Dendritic cell treated with granulocyte-macrophage colony-stimulating factor and Interleukin-4, amounts not matched to agents 40 ng/mL and 50 ng/mL, for 4 days (primary cell): Measurements from ENCODE around the gene ABLIM2.
A peak's percentile ranks its signal among the peaks of the same experiment; 100 is the strongest.

Source experiments
- H3K27ac Mint-ChIP-seq: one replicate; pipeline ENCODE4 v1.8.0; 2022; ENCODE audit warnings: mild to moderate bottlenecking, mixed read lengths
- H3K27me3 Mint-ChIP-seq: one replicate; pipeline ENCODE4 v1.8.0; 2022; ENCODE audit warnings: mild to moderate bottlenecking, mixed read lengths
- H3K36me3 Mint-ChIP-seq: one replicate; pipeline ENCODE4 v1.8.0; 2022; ENCODE audit warnings: low read depth, mixed read lengths
- H3K4me1 Mint-ChIP-seq: one replicate; pipeline ENCODE4 v1.8.0; 2022; ENCODE audit warnings: low read depth, mixed read lengths
- H3K4me3 Mint-ChIP-seq: one replicate; pipeline ENCODE4 v1.8.0; 2022; ENCODE audit warnings: mild to moderate bottlenecking, moderate library complexity, mixed read lengths
- H3K9me3 Mint-ChIP-seq: one replicate; pipeline ENCODE4 v1.8.0; 2022; ENCODE audit warnings: mixed read lengths
- intact Hi-C: fragments of 100-400 bp; cut with micrococcal nuclease; formaldehyde crosslinking; loops from one replicate; pipeline ENCODE4 v1.15.0; 2022

The ABLIM2 gene

GRCh38 chr4:8198906-8199593, 40.4 kb upstream of the ABLIM2 start, which contains the start of gene SH3TC1:
TSS of gene SH3TC1 (plus strand) at chr4:8199290. CDS start at chr4:8205195, 5,905 bp downstream.
- intact Hi-C loops = loop anchor here (1.0 kb wide), 1 partner anchor 8 kb away; no protein-coding TSS in a partner anchor
- Mint-ChIP-seq H3K9me3 (no peaks in the 10 kb centered on the region), H3K4me1 (peaks cover 80% of the 10 kb centered on the region)

GRCh38 chr4:8198206-8198905, 39.7 kb upstream of the ABLIM2 start:
- Mint-ChIP-seq H3K4me3 (peak overlapping the region; percentile 94), H3K36me3 (peaks cover 41% of the 10 kb centered on the region), H3K9me3 (no peaks in the 10 kb centered on the region), H3K27ac (peak overlapping the region; percentile 92), H3K27me3 (peaks cover 25% of the 10 kb centered on the region), H3K4me1 (peaks cover 78% of the 10 kb centered on the region)
- intact Hi-C loops = no loop called here

More at GRCh38 chr4:8198906-8199593, 40.4 kb upstream of the ABLIM2 start, which contains the start of gene SH3TC1:
- H3K27me3 Mint-ChIP-seq = peaks cover 20% of the 10 kb centered on the region
- peaks cover 48% of the 10 kb centered on the region for H3K36me3 Mint-ChIP-seq
- H3K27ac Mint-ChIP-seq = peak within 1 kb of the TSS; percentile 92
- peak within 1 kb of the TSS; percentile 94 for H3K4me3 Mint-ChIP-seq

- Mint-ChIP-seq H3K36me3 (peaks cover 32% of the 10 kb centered on the region), H3K4me3 (no peak overlapping the region), H3K4me1 (peaks cover 78% of the 10 kb centered on the region), H3K9me3 (no peaks in the 10 kb centered on the region), H3K27me3 (peaks cover 25% of the 10 kb centered on the region), H3K27ac (peak overlapping the region; percentile 92)
- intact Hi-C loops = no loop called here
These were observed 38.9 kb upstream of the ABLIM2 start for GRCh38 chr4:8197521-8197920.

- peaks cover 72% of the 10 kb centered on the region for H3K4me1 Mint-ChIP-seq
- peaks cover 17% of the 10 kb centered on the region for H3K36me3 Mint-ChIP-seq
- H3K27me3 Mint-ChIP-seq = peaks cover 25% of the 10 kb centered on the region
- H3K9me3 Mint-ChIP-seq = no peaks in the 10 kb centered on the region
- no peak overlapping the region for H3K4me3 Mint-ChIP-seq
- intact Hi-C loops = no loop called here
- H3K27ac Mint-ChIP-seq = peak overlapping the region; percentile 92
These were observed 37.3 kb upstream of the ABLIM2 start for GRCh38 chr4:8195841-8196458.

- Mint-ChIP-seq H3K36me3 (peaks cover 14% of the 10 kb centered on the region), H3K9me3 (no peaks in the 10 kb centered on the region), H3K27ac (peak overlapping the region; percentile 62), H3K4me1 (peaks cover 74% of the 10 kb centered on the region), H3K27me3 (peaks cover 25% of the 10 kb centered on the region), H3K4me3 (no peak overlapping the region)
- intact Hi-C loops = no loop called here
These were observed 36.8 kb upstream of the ABLIM2 start for GRCh38 chr4:8195431-8195830.

- Mint-ChIP-seq H3K9me3 (no peaks in the 10 kb centered on the region), H3K36me3 (peaks cover 5% of the 10 kb centered on the region), H3K27me3 (peaks cover 25% of the 10 kb centered on the region), H3K4me3 (no peak overlapping the region), H3K4me1 (peaks cover 83% of the 10 kb centered on the region), H3K27ac (peak overlapping the region; percentile 62)
- intact Hi-C loops = no loop called here
These were observed 36.0 kb upstream of the ABLIM2 start for GRCh38 chr4:8194306-8195242.

GRCh38 chr4:8192748-8193738, 34.4 kb upstream of the ABLIM2 start:
- intact Hi-C loops = no loop called here
- Mint-ChIP-seq H3K36me3 (no peaks in the 10 kb centered on the region), H3K27me3 (peaks cover 35% of the 10 kb centered on the region), H3K9me3 (no peaks in the 10 kb centered on the region), H3K27ac (peak overlapping the region; percentile 98), H3K4me1 (peaks cover 83% of the 10 kb centered on the region), H3K4me3 (no peak overlapping the region)

GRCh38 chr4:8191136-8191747, 32.6 kb upstream of the ABLIM2 start:
- H3K9me3 Mint-ChIP-seq = no peaks in the 10 kb centered on the region
- peaks cover 71% of the 10 kb centered on the region for H3K4me1 Mint-ChIP-seq
- no peaks in the 10 kb centered on the region for H3K36me3 Mint-ChIP-seq
- intact Hi-C loops = loop anchor here (1.0 to 2.0 kb wide), 2 partner anchors 8 to 14 kb away; partner anchors contain the start of gene SH3TC1
- H3K27ac Mint-ChIP-seq = peak overlapping the region; percentile 98
- H3K4me3 Mint-ChIP-seq = peak overlapping the region; percentile 65
- peaks cover 38% of the 10 kb centered on the region for H3K27me3 Mint-ChIP-seq

- Mint-ChIP-seq H3K4me1 (peaks cover 61% of the 10 kb centered on the region), H3K27me3 (peaks cover 39% of the 10 kb centered on the region), H3K27ac (peak overlapping the region; percentile 98), H3K9me3 (no peaks in the 10 kb centered on the region), H3K36me3 (no peaks in the 10 kb centered on the region), H3K4me3 (peak overlapping the region; percentile 21)
- intact Hi-C loops = loop anchor here (2.0 kb wide), 1 partner anchor 13 kb away; no protein-coding TSS in a partner anchor
These were observed 31.2 kb upstream of the ABLIM2 start for GRCh38 chr4:8189551-8190466.

- H3K27ac Mint-ChIP-seq = peak overlapping the region; percentile 98
- H3K36me3 Mint-ChIP-seq = no peaks in the 10 kb centered on the region
- intact Hi-C loops = no loop called here
- H3K9me3 Mint-ChIP-seq = no peaks in the 10 kb centered on the region
- H3K27me3 Mint-ChIP-seq = peaks cover 34% of the 10 kb centered on the region
- H3K4me3 Mint-ChIP-seq = no peak overlapping the region
- H3K4me1 Mint-ChIP-seq = peaks cover 58% of the 10 kb centered on the region
These were observed 30.3 kb upstream of the ABLIM2 start for GRCh38 chr4:8188743-8189550.

GRCh38 chr4:8188085-8188484, 29.5 kb upstream of the ABLIM2 start:
- intact Hi-C loops = no loop called here
- Mint-ChIP-seq H3K4me1 (peaks cover 51% of the 10 kb centered on the region), H3K36me3 (no peaks in the 10 kb centered on the region), H3K4me3 (no peak overlapping the region), H3K27ac (no peak overlapping the region), H3K9me3 (no peaks in the 10 kb centered on the region), H3K27me3 (peaks cover 28% of the 10 kb centered on the region)
